ENCODE data around the gene ZRANB2. TPM values are rescaled to one million over a fixed set of nuclear protein-coding genes. Genes with fewer than 3 reads are reported as not detected.

The ZRANB2 gene
- total RNA-seq, 1 donor, result 49.3 TPM

GRCh38 chr1:71043065-71043464 lies 37.8 kb downstream of the ZRANB2 start:
- TF ChIP-seq CTCF (IDR thresholded peaks at IDR 0.05; ENCODE audit: insufficient read depth, low read length), result no peak
- H3K4me3 ChIP-seq (ENCODE audit: low read depth, low read length), result no peak overlapping the region

GRCh38 chr1:71041806-71042205 lies 39.0 kb downstream of the ZRANB2 start:
- no peak for DNase-seq (ENCODE audit: low read depth)
- H3K4me3 ChIP-seq (ENCODE audit: low read depth, low read length), result no peak overlapping the region
- TF ChIP-seq CTCF (IDR thresholded peaks at IDR 0.05; ENCODE audit: insufficient read depth, low read length), result no peak

More at GRCh38 chr1:71043065-71043464, 37.8 kb downstream of the ZRANB2 start:
- DNase-seq (ENCODE audit: low read depth), result no peak

GRCh38 chr1:71039661-71040262 lies 41.1 kb downstream of the ZRANB2 start:
- no peak for DNase-seq (ENCODE audit: low read depth)
- no peak for TF ChIP-seq CTCF (IDR thresholded peaks at IDR 0.05; ENCODE audit: insufficient read depth, low read length)

GRCh38 chr1:71038942-71039341 lies 41.9 kb downstream of the ZRANB2 start:
- no peak overlapping the region for H3K4me3 ChIP-seq (ENCODE audit: low read depth, low read length)
- no peak for TF ChIP-seq CTCF (IDR thresholded peaks at IDR 0.05; ENCODE audit: insufficient read depth, low read length)
- DNase-seq (ENCODE audit: low read depth), result no peak

More at GRCh38 chr1:71039661-71040262, 41.1 kb downstream of the ZRANB2 start:
- H3K4me3 ChIP-seq (ENCODE audit: low read depth, low read length), result no peak overlapping the region

- no peak for TF ChIP-seq CTCF (IDR thresholded peaks at IDR 0.05; ENCODE audit: insufficient read depth, low read length)
- no peak for DNase-seq (ENCODE audit: low read depth)
- no peak overlapping the region for H3K4me3 ChIP-seq (ENCODE audit: low read depth, low read length)
Measured at GRCh38 chr1:71037829-71038620, 42.8 kb downstream of the ZRANB2 start.

- TF ChIP-seq CTCF (IDR thresholded peaks at IDR 0.05; ENCODE audit: insufficient read depth, low read length), result no peak
Measured at GRCh38 chr1:71037066-71037465, 43.8 kb downstream of the ZRANB2 start.

More at GRCh38 chr1:71037066-71037465, 43.8 kb downstream of the ZRANB2 start:
- no peak for DNase-seq (ENCODE audit: low read depth)
- no peak overlapping the region for H3K4me3 ChIP-seq (ENCODE audit: low read depth, low read length)

All from fibroblast of the aortic adventitia (primary cell).